ENCODE measurements around the gene PYM1. TPM values are rescaled to one million over a fixed set of nuclear protein-coding genes. Genes with fewer than 3 reads are reported as not detected.

Gene PYM1
- total and polyA plus RNA-seq, 2 of the 8 experiments (the other 6 are each of a cell fraction or from before 2014, with no cell fraction given), result 38.7 to 58.5 TPM

DNA sequence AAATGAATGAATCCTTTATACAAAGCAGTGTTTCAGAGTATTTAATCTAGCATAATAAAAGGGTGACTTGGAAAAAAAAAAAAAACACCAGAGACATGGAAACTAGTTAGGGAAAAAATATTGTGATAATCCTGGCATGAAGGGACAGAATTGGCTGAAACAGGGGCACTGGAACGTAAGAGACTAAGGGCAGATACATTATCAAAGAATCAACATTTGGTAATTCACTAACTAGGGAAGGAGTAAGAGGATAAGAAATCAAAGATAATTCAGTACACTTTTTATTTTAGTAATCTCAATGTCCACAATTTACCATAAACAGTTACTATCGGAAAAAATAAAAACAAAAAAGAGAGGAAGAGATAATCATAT is 18.2 kb downstream of the PYM1 start:
- no peaks in the 10 kb centered on the region for H3K27me3 ChIP-seq (replicated peaks in 1 of 4; ENCODE audit: control insufficient read depth in 3 of 4, extremely low read depth in 1 of 4, insufficient read depth in 3 of 4, low read length in 3 of 4)
- DNase-seq (ENCODE audit: low read depth in 1 of 2, low spot score in 2 of 2) (no peak), FAIRE-seq (no peak)
- H3K23ac ChIP-seq (ENCODE audit: insufficient read length), result no peak overlapping the region
- no peaks in the 10 kb centered on the region; the same call in 1 of the 2 replicates for H3K79me1 ChIP-seq (ENCODE audit: low read depth, low read length)
- no peak overlapping the region for H3K4me2 ChIP-seq (ENCODE audit: insufficient read depth in 1 of 2, low read depth in 2 of 2, low read length in 2 of 2)
- 92% methylated on average over 2 of the region's 2 CpGs; no CpG with 5 or more reads in 1 of the 2 experiments for WGBS, 2 experiments (ENCODE audit: extremely low coverage in 1 of 2, insufficient coverage in 1 of 2, insufficient read length in 1 of 2, insufficient replicate concordance in 2 of 2, low coverage in 1 of 2, low lambda C conversion rate in 2 of 2, missing lambda C conversion rate in 1 of 2)
- no peak overlapping the region for H2BK20ac ChIP-seq (ENCODE audit: low read length)
- no peak overlapping the region for H2BK15ac ChIP-seq (ENCODE audit: low read length)
- H3K56ac ChIP-seq (replicated peaks; ENCODE audit: insufficient read length, low read depth, low read length), result no peak overlapping the region
- no peak overlapping the region for H2BK5ac ChIP-seq (ENCODE audit: low read depth, low read length)
- no peak overlapping the region for H3K4ac ChIP-seq (replicated peaks; ENCODE audit: insufficient read length, low read depth, low read length)
- peaks cover 3 to 5% of the 10 kb centered on the region in 2 experiments for H4K20me1 ChIP-seq (replicated peaks in 1 of 2; ENCODE audit: control insufficient read depth in 1 of 2, insufficient read depth in 2 of 2, low read length in 2 of 2)
- no peak overlapping the region for H4K8ac ChIP-seq (ENCODE audit: extremely low read depth, insufficient read depth, low read length)
- no peak overlapping the region for H3K4me3 ChIP-seq (ENCODE audit: extremely low read depth in 1 of 4, insufficient read depth in 2 of 4, low read depth in 3 of 4, low read length in 4 of 4)
- H4K5ac ChIP-seq (ENCODE audit: insufficient read length, low read depth, low read length), result no peak overlapping the region
- H4K91ac ChIP-seq (replicated peaks; ENCODE audit: insufficient read length, low read length), result no peak overlapping the region
- H3K36me3 ChIP-seq (ENCODE audit: control insufficient read depth in 2 of 4, insufficient read depth in 4 of 4, low read length in 3 of 4), result peaks cover 0 to 14% (median 1%) of the 10 kb centered on the region in 4 experiments; a peak in 1 of 8 replicates
- no peak overlapping the region for H2AFZ ChIP-seq (ENCODE audit: low read length)
- no peak overlapping the region for H2BK12ac ChIP-seq (ENCODE audit: low read depth, low read length)
- CTCF ChIA-PET (ENCODE audit: partially characterized antibody), result interaction anchor here (2.2 kb wide), 1 partner anchor 21 kb away, joined by 5 read pairs; no protein-coding TSS in a partner anchor
- H2AK5ac ChIP-seq (ENCODE audit: low read depth, low read length), result no peak overlapping the region
- H3K23me2 ChIP-seq (ENCODE audit: low read depth, low read length), result no peaks in the 10 kb centered on the region
- no peak overlapping the region for H3K27ac ChIP-seq (ENCODE audit: low read depth, low read length)
- H2BK120ac ChIP-seq (replicated peaks; ENCODE audit: low read depth, low read length), result no peak overlapping the region
- POLR2A ChIA-PET (ENCODE audit: partially characterized antibody), result interaction anchor here (2.0 kb wide), 1 partner anchor 18 kb away, joined by 5 read pairs; the partner anchor contains the start of gene PYM1
- H3K18ac ChIP-seq (ENCODE audit: extremely low read depth, low read length), result no peak overlapping the region
- no peak overlapping the region for H3K14ac ChIP-seq (ENCODE audit: insufficient read length)
- H3K9ac ChIP-seq (replicated peaks in 1 of 4; ENCODE audit: extremely low read depth in 1 of 4, low read depth in 3 of 4, low read length in 3 of 4), result no peak overlapping the region
- no peaks in the 10 kb centered on the region for H3K4me1 ChIP-seq (replicated peaks in 1 of 4; ENCODE audit: control insufficient read depth in 3 of 4, insufficient read depth in 4 of 4, low read length in 3 of 4)
- peaks cover 0 to 19% of the 10 kb centered on the region in 2 experiments; a peak in 2 of 4 replicates for H3K79me2 ChIP-seq (ENCODE audit: control insufficient read depth in 1 of 2, insufficient read depth in 2 of 2, low read length in 2 of 2)
- no peaks in the 10 kb centered on the region for H3K9me3 ChIP-seq (ENCODE audit: insufficient read depth in 2 of 2, low read depth in 1 of 2, low read length in 1 of 2)
- TF ChIP-seq, protein P1, sequence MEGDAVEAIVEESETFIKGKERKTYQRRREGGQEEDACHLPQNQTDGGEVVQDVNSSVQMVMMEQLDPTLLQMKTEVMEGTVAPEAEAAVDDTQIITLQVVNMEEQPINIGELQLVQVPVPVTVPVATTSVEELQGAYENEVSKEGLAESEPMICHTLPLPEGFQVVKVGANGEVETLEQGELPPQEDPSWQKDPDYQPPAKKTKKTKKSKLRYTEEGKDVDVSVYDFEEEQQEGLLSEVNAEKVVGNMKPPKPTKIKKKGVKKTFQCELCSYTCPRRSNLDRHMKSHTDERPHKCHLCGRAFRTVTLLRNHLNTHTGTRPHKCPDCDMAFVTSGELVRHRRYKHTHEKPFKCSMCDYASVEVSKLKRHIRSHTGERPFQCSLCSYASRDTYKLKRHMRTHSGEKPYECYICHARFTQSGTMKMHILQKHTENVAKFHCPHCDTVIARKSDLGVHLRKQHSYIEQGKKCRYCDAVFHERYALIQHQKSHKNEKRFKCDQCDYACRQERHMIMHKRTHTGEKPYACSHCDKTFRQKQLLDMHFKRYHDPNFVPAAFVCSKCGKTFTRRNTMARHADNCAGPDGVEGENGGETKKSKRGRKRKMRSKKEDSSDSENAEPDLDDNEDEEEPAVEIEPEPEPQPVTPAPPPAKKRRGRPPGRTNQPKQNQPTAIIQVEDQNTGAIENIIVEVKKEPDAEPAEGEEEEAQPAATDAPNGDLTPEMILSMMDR (IDR thresholded peaks at IDR 0.05; ENCODE audit: control extremely low read depth in 1 of 3, insufficient read depth in 1 of 3, low read depth in 1 of 3, low read length in 3 of 3), result no peak
- TF ChIP-seq SIX5 (IDR thresholded peaks at IDR 0.05; ENCODE audit: low read depth, low read length), result no peak
- no peak for TF ChIP-seq BCL11A (IDR thresholded peaks at IDR 0.05; ENCODE audit: low read depth in 2 of 2, low read length in 2 of 2)
- no peak for TF ChIP-seq BRCA1 (IDR thresholded peaks at IDR 0.05; ENCODE audit: low read depth, low read length)
- no peak for TF ChIP-seq JUN (IDR thresholded peaks at IDR 0.05; ENCODE audit: low read depth, low read length)
- no peak for TF ChIP-seq BACH1 (IDR thresholded peaks at IDR 0.05; ENCODE audit: low read length)
- no peak for TF ChIP-seq SIRT6 (IDR thresholded peaks at IDR 0.05; ENCODE audit: low read length)
- TF ChIP-seq ASH2L (IDR thresholded peaks at IDR 0.05; ENCODE audit: low read length), result no peak
- TF ChIP-seq POU5F1 (IDR thresholded peaks at IDR 0.05; ENCODE audit: low read depth, low read length), result no peak
- TF ChIP-seq, protein P2, sequence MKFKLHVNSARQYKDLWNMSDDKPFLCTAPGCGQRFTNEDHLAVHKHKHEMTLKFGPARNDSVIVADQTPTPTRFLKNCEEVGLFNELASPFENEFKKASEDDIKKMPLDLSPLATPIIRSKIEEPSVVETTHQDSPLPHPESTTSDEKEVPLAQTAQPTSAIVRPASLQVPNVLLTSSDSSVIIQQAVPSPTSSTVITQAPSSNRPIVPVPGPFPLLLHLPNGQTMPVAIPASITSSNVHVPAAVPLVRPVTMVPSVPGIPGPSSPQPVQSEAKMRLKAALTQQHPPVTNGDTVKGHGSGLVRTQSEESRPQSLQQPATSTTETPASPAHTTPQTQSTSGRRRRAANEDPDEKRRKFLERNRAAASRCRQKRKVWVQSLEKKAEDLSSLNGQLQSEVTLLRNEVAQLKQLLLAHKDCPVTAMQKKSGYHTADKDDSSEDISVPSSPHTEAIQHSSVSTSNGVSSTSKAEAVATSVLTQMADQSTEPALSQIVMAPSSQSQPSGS (IDR thresholded peaks at IDR 0.05; ENCODE audit: low read length), result no peak
- TF ChIP-seq RFX5 (IDR thresholded peaks at IDR 0.05; ENCODE audit: borderline replicate concordance, low read depth, low read length), result no peak

Measured in H1 (cell line).